CD4-positive, alpha-beta T cell (primary cell): Measurements from ENCODE around the gene UXS1. TPM values are rescaled to one million over a fixed set of nuclear protein-coding genes. Genes with fewer than 3 reads are reported as not detected.

Source experiments
- ATAC-seq: fragments of 200-7000 bp; cut with Tn5 transposase; one replicate; pipeline ENCODE4 v1.10.0; 2022; ENCODE audit warnings: mild to moderate bottlenecking; ENCODE audit not compliant: poor library complexity
- CTCF ChIA-PET: fragments of 350-600 bp; sonication (Branson Sonifier 250); formaldehyde crosslinking; loops from one replicate; lab custom pipeline; 2021; ENCODE audit warnings: antibody characterized with exemption, inconsistent platforms; lab: Charles Lee
- POLR2A ChIA-PET: fragments of 350-600 bp; sonication (Branson Sonifier 250); formaldehyde crosslinking; loops from one replicate; lab custom pipeline; 2021; ENCODE audit warnings: antibody characterized with exemption, inconsistent platforms; lab: Charles Lee
- DNase-seq, 14 experiments: peaks; one replicate each; pipeline ENCODE4 v3.0.0-alpha.2; 2013 to 2020; ENCODE audit warnings: mixed read lengths in 2 of 14
- H3K27ac ChIP-seq, 2 donors: one replicate each; pipeline versions ENCODE4 v1.5.1 to v1.7.0; 2013; ENCODE audit warnings: low read length in 2 of 2, low read depth in 1 of 2, mild to moderate bottlenecking in 1 of 2
- H3K27me3 ChIP-seq, 2 experiments: 1 replicate in 1 of 2; 2 replicates in 1 of 2; pipeline versions ENCODE4 v1.6.1 to v1.7.0; 2013; ENCODE audit warnings: low read length in 2 of 2, control low read depth in 1 of 2, mild to moderate bottlenecking in 1 of 2, moderate library complexity in 1 of 2; ENCODE audit not compliant: insufficient read depth in 2 of 2, control insufficient read depth in 1 of 2
- H3K36me3 ChIP-seq: one replicate; pipeline ENCODE4 v1.6.1; 2013; ENCODE audit warnings: low read length, control low read depth; ENCODE audit not compliant: insufficient read depth
- H3K4me1 ChIP-seq: one replicate; pipeline ENCODE4 v1.6.1; 2013; ENCODE audit warnings: low read length, control low read depth; ENCODE audit not compliant: insufficient read depth
- H3K4me3 ChIP-seq: one replicate; pipeline ENCODE4 v1.5.1; 2013; ENCODE audit warnings: mild to moderate bottlenecking, low read length, moderate library complexity
- H3K9me3 ChIP-seq, 2 experiments: 1 replicate in 1 of 2; 2 replicates in 1 of 2; pipeline versions ENCODE4 v1.6.1 to v1.7.0; 2013; ENCODE audit warnings: low read length in 2 of 2, mild to moderate bottlenecking in 2 of 2, control low read depth in 1 of 2, moderate library complexity in 1 of 2; ENCODE audit not compliant: control insufficient read depth in 1 of 2, insufficient read depth in 1 of 2
- H3K27ac Mint-ChIP-seq: one replicate; pipeline ENCODE4 v1.8.0; 2020; ENCODE audit warnings: mixed read lengths
- H3K27me3 Mint-ChIP-seq: one replicate; pipeline ENCODE4 v1.8.0; 2021; ENCODE audit warnings: mixed read lengths
- H3K36me3 Mint-ChIP-seq: one replicate; pipeline ENCODE4 v1.8.0; 2021; ENCODE audit warnings: low read depth, mixed read lengths
- H3K4me1 Mint-ChIP-seq: one replicate; pipeline ENCODE4 v1.8.0; 2021; ENCODE audit warnings: low read depth, mixed read lengths
- H3K4me3 Mint-ChIP-seq: one replicate; pipeline ENCODE4 v1.8.0; 2020; ENCODE audit warnings: mild to moderate bottlenecking, mixed read lengths
- H3K9me3 Mint-ChIP-seq: one replicate; pipeline ENCODE4 v1.8.0; 2020; ENCODE audit warnings: mixed read lengths
- intact Hi-C, 2 experiments: fragments of 100-400 bp; cut with DNase I in 1 of 2; cut with micrococcal nuclease in 1 of 2; formaldehyde crosslinking; loops; one replicate each; pipeline versions ENCODE4 v1.15.1 to v1.9.0; 2023 to 2025; cut with DNase I, micrococcal nuclease
- total RNA-seq, 174 experiments: library from RNA in 2 of 174; stranded (reverse) in 2 of 174; gene quantifications; one replicate each; pipeline ENCODE4 v1.2.3 and lab custom pipeline; 2021 to 2026
- TF ChIP-seq, protein P1 (sequence below): fragments of 200-600 bp; IDR thresholded peaks from one replicate; pipeline ENCODE4 v1.8.0; 2022; ENCODE audit warnings: antibody characterized with exemption, mild to moderate bottlenecking

The UXS1 gene
- total RNA-seq, 2 experiments from 2014 or later = 59.3 to 67.1 TPM

GRCh38 chr2:106117882-106118684, 76.0 kb downstream of the UXS1 start:
- Histone ChIP-seq H3K27ac (no peak overlapping the region), H3K36me3 (peaks cover 82% of the 10 kb centered on the region), H3K9me3 (no peaks in the 10 kb centered on the region), H3K27me3 (no peaks in the 10 kb centered on the region), H3K4me1 (peaks cover 3% of the 10 kb centered on the region), H3K4me3 (no peak overlapping the region)
- H3K4me3 Mint-ChIP-seq = no peak overlapping the region
- CTCF ChIA-PET = no interaction called here
- DNase-seq = no peak
- H3K27ac Mint-ChIP-seq = peak overlapping the region; percentile 24
- TF ChIP-seq, protein P1, sequence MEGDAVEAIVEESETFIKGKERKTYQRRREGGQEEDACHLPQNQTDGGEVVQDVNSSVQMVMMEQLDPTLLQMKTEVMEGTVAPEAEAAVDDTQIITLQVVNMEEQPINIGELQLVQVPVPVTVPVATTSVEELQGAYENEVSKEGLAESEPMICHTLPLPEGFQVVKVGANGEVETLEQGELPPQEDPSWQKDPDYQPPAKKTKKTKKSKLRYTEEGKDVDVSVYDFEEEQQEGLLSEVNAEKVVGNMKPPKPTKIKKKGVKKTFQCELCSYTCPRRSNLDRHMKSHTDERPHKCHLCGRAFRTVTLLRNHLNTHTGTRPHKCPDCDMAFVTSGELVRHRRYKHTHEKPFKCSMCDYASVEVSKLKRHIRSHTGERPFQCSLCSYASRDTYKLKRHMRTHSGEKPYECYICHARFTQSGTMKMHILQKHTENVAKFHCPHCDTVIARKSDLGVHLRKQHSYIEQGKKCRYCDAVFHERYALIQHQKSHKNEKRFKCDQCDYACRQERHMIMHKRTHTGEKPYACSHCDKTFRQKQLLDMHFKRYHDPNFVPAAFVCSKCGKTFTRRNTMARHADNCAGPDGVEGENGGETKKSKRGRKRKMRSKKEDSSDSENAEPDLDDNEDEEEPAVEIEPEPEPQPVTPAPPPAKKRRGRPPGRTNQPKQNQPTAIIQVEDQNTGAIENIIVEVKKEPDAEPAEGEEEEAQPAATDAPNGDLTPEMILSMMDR = no peak
- H3K36me3 Mint-ChIP-seq = peaks cover 89% of the 10 kb centered on the region
- POLR2A ChIA-PET = no interaction called here
- peaks cover 10% of the 10 kb centered on the region for H3K4me1 Mint-ChIP-seq
- H3K27me3 Mint-ChIP-seq = no peaks in the 10 kb centered on the region
- ATAC-seq = no peak
- H3K9me3 Mint-ChIP-seq = no peaks in the 10 kb centered on the region
- intact Hi-C loops = no loop called here

DNA sequence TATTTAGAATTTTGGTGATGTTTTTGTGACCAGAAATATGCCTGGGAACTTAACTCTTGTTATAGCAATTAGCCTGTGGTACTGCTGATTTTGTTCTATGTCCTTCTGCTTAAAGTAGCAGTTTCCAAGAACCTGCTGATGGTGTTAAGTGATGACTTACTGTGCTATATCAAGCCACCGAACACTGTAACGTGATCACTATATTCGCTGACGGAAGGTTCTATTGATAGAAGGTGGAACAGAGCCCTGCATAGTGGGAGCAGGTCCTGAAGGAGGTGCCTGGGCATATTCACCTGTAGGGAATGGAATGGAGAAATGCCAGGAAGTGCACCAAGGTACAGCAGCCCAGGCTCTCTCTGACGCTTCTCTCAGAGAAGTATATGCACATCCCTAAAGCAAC, 76.8 kb downstream of the UXS1 start:
- H3K27me3 ChIP-seq = no peaks in the 10 kb centered on the region
- Mint-ChIP-seq H3K4me3 (no peak overlapping the region), H3K36me3 (peaks cover 91% of the 10 kb centered on the region), H3K9me3 (no peaks in the 10 kb centered on the region), H3K4me1 (peaks cover 6% of the 10 kb centered on the region), H3K27ac (peak overlapping the region; percentile 24), H3K27me3 (no peaks in the 10 kb centered on the region)
- H3K27ac ChIP-seq = no peak overlapping the region
- H3K4me1 ChIP-seq = peaks cover 3% of the 10 kb centered on the region
- no peak for DNase-seq
- CTCF ChIA-PET = no interaction called here
- TF ChIP-seq, protein P1 = no peak
- H3K4me3 ChIP-seq = no peak overlapping the region
- no peak for ATAC-seq
- intact Hi-C loops = no loop called here
- POLR2A ChIA-PET = no interaction called here
- peaks cover 81% of the 10 kb centered on the region for H3K36me3 ChIP-seq
- no peaks in the 10 kb centered on the region for H3K9me3 ChIP-seq

DNA sequence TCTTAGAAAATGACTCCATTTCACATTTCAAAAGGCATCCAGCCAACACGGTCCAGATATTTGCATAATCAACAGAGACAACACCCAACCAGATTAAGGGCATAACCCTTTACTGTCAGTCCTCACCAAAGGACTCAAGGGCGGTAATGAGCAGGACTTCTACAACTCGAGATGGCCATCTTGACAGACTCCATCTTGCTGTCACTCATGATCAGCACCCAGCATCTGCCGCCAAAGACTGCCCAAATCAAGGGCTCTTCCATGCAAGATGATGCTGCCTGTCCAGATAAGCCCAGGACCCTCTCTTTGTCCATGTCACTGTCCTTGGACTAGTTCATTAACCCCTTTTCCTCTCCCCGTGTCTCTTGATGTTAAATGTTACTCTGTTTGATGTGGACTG, 77.9 kb downstream of the UXS1 start:
- H3K4me1 Mint-ChIP-seq = peaks cover 6% of the 10 kb centered on the region
- H3K27me3 Mint-ChIP-seq = no peaks in the 10 kb centered on the region
- peak overlapping the region; percentile 40 for H3K27ac Mint-ChIP-seq
- H3K36me3 Mint-ChIP-seq = peaks cover 86% of the 10 kb centered on the region
- Histone ChIP-seq H3K4me1 (peaks cover 3% of the 10 kb centered on the region), H3K9me3 (no peaks in the 10 kb centered on the region), H3K27ac (no peak overlapping the region), H3K4me3 (no peak overlapping the region), H3K27me3 (no peaks in the 10 kb centered on the region), H3K36me3 (peaks cover 81% of the 10 kb centered on the region)
- ATAC-seq (no peak), DNase-seq (no peak)
- TF ChIP-seq, protein P1 = no peak
- no peak overlapping the region for H3K4me3 Mint-ChIP-seq
- H3K9me3 Mint-ChIP-seq = no peaks in the 10 kb centered on the region
- CTCF ChIA-PET = interaction anchor here (0.6 kb wide), 1 partner anchor 27 kb away, joined by 3 read pairs; no protein-coding TSS in a partner anchor
- POLR2A ChIA-PET = no interaction called here
- intact Hi-C loops = no loop called here
